ENCODE data around the gene CDH24. TPM values are rescaled to one million over a fixed set of nuclear protein-coding genes. Genes with fewer than 3 reads are reported as not detected.

CDH24 gene
- total and polyA plus RNA-seq, 9 of the 15 experiments (the other 6 are each of a cell fraction or from before 2014, with no cell fraction given): 0.04 to 16.2 (median 4.9) TPM

DNA sequence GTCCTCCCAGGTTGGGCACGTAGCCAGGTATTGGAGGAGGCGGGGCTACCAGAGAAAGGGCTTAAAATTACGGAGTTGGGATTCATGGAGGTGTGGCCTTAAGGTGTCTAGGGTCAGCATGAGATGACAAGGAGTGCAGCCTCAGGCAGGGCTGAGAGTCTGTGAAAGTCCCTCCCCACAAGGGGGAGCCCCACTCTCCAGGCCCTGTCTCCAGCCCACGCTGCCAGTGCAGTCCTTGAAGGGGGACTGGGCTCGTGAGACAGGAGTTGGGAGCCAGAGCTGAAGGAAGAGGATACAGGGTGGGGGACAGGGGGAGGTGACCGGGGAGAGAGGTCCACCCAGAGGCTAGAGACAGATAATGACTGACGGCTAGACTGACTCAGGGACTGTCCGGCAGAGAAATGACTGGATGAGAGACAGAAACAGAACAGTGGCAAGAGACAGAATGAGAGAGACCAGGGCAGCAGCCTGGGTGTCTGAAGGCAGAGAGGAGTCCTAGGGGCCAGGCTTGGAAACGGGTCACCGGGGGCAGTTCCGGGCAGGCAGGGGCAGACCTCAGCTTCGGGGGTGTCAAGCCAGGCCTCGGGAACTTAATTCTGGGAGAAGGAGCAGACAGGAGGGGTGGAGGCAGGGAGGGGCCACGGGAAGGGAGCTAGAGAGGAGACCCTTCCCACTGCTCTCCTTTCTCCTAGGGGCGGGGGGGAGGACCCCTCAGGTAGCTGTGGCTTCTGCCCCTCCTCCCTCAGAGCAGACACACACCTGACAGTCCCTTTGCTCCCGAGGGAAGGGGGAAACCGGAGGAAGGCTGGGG, 970 bp downstream of the CDH24 start (continued):
- TF ChIP-seq SAFB2 (IDR thresholded peaks at IDR 0.05; ENCODE audit: borderline replicate concordance, low read depth, low read length, severe bottlenecking) (no peak), ZNF324 (CRISPR knock-in tag; IDR thresholded peaks at IDR 0.05) (no peak), SRSF9 (IDR thresholded peaks at IDR 0.05; ENCODE audit: borderline replicate concordance, low read depth, low read length) (no peak), ZC3H8 (IDR thresholded peaks at IDR 0.05) (no peak), SUPT5H (IDR thresholded peaks at IDR 0.05) (peak; percentile 41; the same call in 1 of the 2 replicates), ZBTB8A (IDR thresholded peaks at IDR 0.05; ENCODE audit: partially characterized antibody) (no peak), ZNF124 (CRISPR knock-in tag; IDR thresholded peaks at IDR 0.05) (no peak), CBX1 (IDR thresholded peaks at IDR 0.05; ENCODE audit: low read depth) (no peak), ZNF354B (CRISPR knock-in tag; IDR thresholded peaks at IDR 0.05) (no peak), ZEB2 (IDR thresholded peaks at IDR 0.05) (peak; percentile 36; the same call in 1 of the 2 replicates), SREBF2 (CRISPR knock-in tag; IDR thresholded peaks at IDR 0.05) (no peak), SMARCA5 (IDR thresholded peaks at IDR 0.05) (0 out of 2 replicates have a peak, but pooled peaks have one; percentile 54), ZNF717 (CRISPR knock-in tag; IDR thresholded peaks at IDR 0.05) (no peak), ZNF778 (CRISPR knock-in tag; IDR thresholded peaks at IDR 0.05) (no peak), CTBP1 (IDR thresholded peaks at IDR 0.05; ENCODE audit: borderline replicate concordance) (peak; percentile 80), SLC30A9 (CRISPR knock-in tag; IDR thresholded peaks at IDR 0.05) (no peak), FOS (IDR thresholded peaks at IDR 0.05; ENCODE audit: extremely low read depth, insufficient read length) (no peak), HSF4 (CRISPR knock-in tag; IDR thresholded peaks at IDR 0.05; ENCODE audit: borderline replicate concordance) (no peak), CAMTA2 (CRISPR knock-in tag; conservative IDR thresholded peaks at IDR 0.05) (no peak), HMGN3 (IDR thresholded peaks at IDR 0.05; ENCODE audit: borderline replicate concordance, extremely low read depth, insufficient read length, low read depth, low read length) (no peak), SPI1 (IDR thresholded peaks at IDR 0.05; ENCODE audit: borderline replicate concordance, low read depth, low read length) (no peak), ZNF41 (CRISPR knock-in tag; conservative IDR thresholded peaks at IDR 0.05) (no peak)
- TF ChIP-seq, protein P1, sequence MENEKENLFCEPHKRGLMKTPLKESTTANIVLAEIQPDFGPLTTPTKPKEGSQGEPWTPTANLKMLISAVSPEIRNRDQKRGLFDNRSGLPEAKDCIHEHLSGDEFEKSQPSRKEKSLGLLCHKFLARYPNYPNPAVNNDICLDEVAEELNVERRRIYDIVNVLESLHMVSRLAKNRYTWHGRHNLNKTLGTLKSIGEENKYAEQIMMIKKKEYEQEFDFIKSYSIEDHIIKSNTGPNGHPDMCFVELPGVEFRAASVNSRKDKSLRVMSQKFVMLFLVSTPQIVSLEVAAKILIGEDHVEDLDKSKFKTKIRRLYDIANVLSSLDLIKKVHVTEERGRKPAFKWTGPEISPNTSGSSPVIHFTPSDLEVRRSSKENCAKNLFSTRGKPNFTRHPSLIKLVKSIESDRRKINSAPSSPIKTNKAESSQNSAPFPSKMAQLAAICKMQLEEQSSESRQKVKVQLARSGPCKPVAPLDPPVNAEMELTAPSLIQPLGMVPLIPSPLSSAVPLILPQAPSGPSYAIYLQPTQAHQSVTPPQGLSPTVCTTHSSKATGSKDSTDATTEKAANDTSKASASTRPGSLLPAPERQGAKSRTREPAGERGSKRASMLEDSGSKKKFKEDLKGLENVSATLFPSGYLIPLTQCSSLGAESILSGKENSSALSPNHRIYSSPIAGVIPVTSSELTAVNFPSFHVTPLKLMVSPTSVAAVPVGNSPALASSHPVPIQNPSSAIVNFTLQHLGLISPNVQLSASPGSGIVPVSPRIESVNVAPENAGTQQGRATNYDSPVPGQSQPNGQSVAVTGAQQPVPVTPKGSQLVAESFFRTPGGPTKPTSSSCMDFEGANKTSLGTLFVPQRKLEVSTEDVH (IDR thresholded peaks at IDR 0.05; ENCODE audit: low read depth, partially characterized antibody): no peak
- TF ChIP-seq, protein P2, sequence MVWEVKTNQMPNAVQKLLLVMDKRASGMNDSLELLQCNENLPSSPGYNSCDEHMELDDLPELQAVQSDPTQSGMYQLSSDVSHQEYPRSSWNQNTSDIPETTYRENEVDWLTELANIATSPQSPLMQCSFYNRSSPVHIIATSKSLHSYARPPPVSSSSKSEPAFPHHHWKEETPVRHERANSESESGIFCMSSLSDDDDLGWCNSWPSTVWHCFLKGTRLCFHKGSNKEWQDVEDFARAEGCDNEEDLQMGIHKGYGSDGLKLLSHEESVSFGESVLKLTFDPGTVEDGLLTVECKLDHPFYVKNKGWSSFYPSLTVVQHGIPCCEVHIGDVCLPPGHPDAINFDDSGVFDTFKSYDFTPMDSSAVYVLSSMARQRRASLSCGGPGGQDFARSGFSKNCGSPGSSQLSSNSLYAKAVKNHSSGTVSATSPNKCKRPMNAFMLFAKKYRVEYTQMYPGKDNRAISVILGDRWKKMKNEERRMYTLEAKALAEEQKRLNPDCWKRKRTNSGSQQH (CRISPR knock-in tag; IDR thresholded peaks at IDR 0.05): no peak
- TF ChIP-seq, protein P3, sequence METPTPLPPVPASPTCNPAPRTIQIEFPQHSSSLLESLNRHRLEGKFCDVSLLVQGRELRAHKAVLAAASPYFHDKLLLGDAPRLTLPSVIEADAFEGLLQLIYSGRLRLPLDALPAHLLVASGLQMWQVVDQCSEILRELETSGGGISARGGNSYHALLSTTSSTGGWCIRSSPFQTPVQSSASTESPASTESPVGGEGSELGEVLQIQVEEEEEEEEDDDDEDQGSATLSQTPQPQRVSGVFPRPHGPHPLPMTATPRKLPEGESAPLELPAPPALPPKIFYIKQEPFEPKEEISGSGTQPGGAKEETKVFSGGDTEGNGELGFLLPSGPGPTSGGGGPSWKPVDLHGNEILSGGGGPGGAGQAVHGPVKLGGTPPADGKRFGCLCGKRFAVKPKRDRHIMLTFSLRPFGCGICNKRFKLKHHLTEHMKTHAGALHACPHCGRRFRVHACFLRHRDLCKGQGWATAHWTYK (CRISPR knock-in tag; IDR thresholded peaks at IDR 0.05): no peak
